NK-92 (cell line): ENCODE results near the gene RABL6.
"Not testable (repeated sequence)": the region's sequence is repeated elsewhere in the genome, so short reads cannot be mapped to it uniquely, and the experiment has no call there.

Source experiments
- DNase-seq: peaks from one replicate; lab custom pipeline; 2025; ENCODE audit not compliant: unreplicated experiment; lab: John Stamatoyannopoulos, UW

Gene RABL6

DNA sequence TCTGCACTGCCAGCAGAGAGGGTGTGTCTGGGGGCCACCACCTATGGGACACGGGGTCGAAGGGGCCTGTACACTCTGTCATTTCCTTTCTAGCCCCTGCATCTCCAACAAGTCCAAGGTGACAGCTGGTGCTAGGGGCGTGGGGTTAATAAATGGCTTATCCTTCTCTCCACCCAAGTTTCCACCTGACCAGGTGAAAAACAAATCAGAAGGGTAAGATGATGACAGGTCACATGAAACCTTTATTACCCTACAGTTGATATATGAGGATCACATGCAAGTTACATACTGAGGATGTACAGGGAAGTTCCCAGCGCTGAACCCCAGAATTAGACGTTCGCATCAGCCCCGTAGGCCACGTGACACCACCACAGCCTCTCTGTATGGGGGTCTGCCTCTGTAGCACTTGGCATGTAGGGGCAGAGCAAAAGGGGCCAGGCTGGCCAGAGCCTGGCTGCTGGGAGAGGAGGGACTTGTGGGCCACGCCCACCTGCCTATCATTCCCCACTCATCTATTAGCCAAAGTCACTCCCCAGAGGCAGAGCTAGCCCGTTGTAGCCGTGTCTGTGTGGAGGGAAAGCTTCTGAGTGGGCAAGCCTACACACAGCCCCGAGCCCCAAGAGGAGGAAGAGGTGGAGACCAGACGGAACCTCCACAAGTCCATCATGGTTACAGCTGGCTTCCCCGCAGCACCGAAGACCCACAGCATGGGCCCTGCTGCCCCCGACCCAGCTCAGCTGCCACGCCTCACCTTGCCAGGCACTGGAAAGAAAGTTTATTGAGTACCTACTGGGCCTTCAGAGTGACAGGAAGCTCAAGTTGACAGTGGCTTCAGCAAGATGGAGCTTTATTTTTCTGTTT, 14.4 kb upstream of the RABL6 start:
- DNase-seq, result no peak

DNA sequence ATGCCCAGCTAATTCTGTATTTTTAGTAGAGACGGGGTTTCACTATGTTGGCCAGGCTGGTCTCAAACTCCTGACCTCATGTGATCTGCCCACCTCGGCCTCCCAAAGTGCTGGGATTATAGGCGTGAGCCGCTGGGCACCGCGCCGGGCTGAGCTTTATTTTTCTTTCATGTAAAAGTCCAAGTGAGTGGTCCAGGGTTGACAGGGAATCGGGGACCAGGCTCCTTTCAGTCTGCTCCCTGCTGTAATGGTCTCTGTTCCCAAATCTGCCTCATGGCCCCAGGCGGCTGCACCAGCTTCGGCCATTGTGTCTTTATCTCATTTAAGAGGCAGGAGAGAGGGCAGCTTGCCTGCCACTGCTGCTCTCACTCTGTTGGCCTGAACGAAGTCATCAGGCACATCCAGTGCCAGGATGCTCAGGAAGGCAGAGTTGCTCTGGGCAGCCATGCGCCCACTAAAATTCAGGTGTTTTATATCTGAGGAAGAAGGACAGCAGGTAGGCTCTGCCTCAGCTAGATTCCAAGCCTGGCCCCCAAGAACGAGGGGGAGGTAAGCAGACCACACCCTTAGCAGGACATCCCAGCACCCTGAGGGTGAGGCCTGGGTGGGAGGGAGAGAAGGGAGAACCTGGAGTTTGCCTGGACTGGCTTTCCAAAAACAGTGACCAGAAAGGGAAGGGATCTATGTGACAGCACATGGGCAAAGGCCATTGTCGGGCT, 13.3 kb upstream of the RABL6 start:
- DNase-seq, result no peak

DNA sequence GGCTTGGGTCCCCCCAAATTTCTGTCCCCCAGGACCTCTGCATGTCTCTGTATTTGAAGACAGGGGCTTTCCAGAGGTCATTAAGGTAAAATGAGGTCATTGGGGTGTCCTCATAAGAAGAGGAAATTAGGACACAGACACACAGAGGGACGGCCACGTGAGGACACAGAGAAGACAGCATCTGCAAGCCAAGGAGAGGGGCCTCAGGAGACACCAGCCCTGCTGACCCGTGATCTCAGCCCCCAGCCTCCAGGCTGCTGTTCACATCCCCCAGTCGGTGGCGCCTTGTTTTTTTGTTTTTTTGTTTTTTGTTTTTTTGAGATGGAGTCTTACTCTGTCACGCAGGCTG, 12.8 kb upstream of the RABL6 start:
- no peak for DNase-seq

DNA sequence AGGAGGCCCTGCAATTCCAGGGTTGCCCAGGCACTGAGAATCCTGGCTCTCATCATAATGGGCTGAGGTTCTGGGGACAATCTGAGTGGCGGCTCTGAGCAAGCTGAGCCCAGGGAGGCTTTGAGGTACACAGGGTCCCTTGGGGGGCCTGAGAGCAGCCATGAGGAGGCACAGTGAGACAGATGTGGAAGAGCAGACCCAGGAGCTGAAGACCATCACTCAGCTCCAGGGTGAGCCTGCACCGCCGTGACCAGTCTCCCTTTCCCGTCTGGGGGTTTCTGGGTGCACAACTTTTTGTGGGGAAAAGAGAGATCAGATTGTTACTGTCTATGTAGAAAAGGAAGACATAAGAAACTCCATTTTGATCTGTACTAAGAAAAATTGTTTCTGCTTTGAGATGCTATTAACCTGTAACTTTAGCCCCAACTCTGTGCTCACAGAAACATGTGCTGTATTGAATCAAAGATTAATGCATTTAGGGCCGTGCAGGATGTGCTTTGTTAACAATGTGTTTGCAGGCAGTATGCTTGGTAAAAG, 11.4 kb upstream of the RABL6 start, which contains the start of gene CCDC183:
TSS of gene CCDC183 (plus strand) at position 101 of the 537 bp plus-strand sequence. CDS start at position 161, 60 bp downstream.
- no peak for DNase-seq

DNA sequence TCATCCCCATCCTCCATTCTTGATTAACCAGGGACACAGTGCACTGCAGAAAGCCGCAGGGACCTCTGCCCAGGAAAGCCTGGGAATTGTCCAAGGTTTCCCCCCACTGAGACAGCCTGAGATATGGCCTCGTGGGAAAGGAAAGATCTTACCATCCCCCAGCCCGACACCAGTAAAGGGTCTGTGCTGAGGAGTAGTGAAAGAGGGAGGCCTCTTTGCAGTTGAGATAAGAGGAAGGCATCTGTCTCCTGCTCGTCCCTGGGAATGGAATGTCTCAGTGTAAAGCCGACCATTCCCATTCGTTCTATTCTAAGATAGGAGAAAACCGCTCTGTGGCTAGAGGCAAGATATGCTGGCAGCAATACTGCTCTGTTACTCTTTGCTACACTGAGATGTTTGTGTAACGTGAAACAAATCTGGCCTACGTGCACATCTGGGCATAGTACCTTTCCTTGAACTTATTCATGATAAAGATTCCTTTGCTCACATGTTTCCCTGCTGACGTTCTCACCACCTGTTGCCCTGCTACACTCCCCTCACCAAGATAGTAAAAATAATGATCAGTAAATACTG, 10.9 kb upstream of the RABL6 start:
- not testable (repeated sequence) for DNase-seq

DNA sequence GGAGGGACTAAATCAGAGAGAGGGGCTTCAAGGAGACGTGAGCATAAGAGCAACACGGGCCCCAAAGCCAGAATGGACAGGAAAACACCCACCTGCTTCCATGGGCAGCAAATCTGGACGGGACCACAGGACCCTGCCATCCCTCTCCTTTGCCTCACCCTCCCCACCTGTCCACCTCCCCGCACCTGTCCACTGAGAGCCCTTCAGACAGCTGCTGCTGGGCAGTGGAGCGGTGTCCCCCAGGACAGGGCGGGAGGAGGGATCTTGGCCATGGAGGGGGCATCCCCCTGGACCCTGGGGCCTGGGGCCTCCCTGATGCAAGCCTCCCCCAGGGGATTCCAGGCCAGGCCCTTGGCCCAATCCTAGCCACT, 9.1 kb upstream of the RABL6 start:
- DNase-seq, result no peak

DNA sequence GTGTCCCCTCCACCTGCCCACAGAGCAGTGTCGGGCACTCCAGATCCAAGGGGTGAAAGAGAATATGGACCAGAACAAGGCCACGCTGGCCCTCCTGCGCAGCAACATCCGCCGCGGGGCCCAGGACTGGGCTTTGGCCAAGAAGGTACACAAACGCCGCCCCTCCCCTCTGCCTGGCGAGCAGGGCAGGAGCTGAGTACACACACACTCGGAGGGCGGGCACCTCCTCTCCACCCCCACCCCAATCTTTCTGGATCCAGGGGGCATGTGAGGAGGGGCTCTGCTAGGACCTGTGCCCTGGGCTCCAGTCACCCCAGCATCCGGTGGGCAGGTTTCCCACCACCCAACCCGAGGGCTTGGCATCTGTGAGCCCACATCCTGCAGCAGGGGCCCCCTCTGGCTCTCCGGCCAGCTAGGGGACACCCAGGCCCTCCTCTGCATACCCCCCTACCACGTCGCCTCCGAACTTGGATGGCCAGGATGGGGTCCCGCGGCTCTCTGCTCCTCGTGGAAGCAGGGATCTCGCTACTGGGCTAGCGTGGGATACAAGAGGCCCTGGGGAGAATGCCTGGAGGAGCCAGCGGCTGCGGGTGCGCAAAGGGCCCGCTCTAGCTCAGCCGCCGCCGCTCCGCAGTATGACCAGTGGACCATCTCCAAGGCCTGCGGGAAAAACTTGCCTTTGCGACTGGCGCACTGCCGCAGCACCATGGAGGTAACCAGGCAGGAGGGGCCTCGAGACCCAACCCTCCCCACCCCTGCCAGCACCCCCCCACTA, 8.5 kb upstream of the RABL6 start:
- DNase-seq, result no peak

DNA sequence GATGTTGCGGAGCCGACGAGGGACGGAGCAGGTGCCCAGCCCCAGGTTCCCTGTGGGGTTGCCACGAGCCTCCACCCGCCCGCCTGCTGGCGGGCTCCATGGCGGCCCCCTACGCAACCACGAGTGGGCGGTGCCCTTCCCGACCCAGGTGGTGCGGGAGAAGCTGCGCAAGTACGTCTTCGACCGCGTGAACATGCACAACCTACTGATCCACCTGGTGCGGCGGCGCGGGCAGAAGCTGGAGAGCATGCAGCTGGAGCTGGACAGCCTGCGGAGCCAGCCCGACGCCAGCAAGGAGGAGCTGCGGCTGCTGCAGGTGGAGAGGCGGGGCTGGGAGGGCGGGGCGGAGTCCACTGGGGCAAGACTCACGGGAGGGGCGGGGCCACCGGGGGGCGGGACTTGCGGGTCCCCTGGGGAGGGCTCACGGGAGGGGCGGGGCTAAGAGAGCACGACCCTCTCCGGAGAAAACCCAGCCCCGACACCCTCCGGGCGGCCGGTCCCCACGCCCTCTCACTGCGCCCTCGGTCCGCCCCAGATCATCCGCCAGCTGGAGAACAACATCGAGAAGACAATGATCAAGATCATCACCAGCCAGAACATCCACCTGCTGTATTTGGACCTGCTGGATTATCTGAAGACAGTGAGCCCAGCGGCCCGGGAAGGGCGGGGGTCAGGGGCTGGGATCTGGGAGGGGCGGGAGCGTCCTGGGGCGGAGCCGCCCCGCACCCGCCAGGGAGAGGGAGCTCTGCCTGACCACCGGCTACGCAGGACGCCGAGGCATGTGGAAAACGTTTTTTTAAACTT, 7.7 kb upstream of the RABL6 start:
- peak; percentile 56 for DNase-seq

DNA sequence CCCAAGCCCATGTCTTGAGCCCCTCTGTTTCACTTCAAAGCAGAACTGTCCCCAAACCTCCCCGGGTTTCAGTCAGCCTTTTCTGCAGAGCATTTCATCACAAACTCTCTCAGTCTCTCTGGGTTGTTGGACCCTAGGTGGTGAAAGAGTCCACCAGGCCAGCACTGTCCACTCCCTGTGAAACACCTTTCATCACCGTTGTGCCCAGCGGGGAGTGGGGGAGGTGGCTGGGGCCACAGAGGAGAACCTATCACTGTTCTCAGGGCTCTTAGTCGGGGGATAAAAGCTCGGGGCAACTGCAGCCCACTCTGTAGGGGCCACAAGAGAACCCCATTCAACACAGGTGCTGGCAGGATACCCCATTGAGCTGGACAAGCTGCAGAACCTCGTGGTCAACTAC, 5.4 kb upstream of the RABL6 start:
- no peak for DNase-seq

DNA sequence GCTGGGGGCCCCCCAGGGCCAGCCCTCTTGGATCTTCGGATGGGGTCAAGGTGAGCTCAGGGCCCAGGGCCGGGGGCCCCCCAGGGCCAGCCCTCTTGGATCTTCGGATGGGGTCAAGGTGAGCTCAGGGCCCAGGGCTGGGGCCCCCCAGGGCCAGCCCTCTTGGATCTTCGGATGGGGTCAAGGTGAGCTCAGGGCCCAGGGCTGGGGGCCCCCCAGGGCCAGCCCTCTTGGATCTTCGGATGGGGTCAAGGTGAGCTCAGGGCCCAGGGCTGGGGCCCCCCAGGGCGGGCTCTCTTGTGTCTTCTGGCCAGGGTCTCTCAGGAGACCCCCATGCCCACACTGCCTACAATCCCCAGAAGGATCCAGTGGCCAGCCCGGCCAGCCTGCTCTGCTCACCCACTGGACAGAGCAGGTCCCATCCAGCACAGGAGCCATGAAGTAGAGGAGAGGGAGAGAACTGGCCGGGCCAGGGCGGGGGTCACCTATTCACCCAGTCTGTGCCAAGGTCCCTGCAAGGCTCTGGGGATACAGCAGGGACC, 4.7 kb upstream of the RABL6 start:
- not testable (repeated sequence) for DNase-seq

DNA sequence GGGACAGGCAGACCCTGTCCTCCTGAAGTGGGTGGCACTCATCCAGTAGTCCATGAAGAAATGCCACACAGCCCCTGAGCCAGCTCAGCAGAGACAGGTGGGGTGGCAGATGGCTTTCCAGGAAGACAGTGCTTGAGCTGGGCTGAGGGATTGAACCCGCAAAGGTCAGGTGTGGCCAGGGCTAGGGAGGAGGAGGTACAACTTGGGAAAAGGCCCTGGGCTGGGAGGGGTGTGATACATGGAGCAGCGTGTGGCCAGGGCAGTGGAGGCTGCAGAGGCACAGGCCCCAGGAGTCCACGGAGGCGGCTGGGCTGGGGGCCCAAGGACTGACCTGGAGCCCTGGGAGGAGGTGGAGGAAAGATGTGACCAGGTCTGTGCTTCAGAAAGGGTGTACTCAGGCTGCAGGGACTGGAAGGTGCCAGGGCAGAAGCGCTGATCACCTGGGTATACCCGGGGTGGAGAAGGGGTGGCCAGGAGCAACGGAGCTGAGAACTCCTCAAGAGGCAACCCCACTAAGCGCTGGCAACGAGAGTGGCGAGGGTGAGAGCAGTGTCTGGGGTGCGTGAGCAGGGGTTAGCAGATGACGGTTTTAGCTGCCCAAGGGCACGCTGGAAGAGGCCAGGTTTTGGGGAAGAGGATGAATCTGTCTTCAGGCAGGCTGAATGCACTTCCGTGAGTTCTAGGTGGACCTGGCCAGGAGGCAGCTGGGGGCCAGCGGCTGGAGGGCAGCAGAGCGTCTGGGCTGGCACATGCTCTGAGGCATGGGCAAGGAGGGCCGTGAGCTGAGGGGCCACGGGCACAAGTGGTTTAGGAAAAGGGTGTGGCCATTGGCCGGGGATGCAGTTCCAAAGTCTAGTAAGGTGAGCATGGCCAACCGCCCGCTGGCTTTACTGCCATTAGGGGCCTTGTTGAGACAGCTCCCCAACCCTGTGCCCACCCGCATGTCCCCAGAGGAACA, 3.9 kb upstream of the RABL6 start:
- no peak for DNase-seq

DNA sequence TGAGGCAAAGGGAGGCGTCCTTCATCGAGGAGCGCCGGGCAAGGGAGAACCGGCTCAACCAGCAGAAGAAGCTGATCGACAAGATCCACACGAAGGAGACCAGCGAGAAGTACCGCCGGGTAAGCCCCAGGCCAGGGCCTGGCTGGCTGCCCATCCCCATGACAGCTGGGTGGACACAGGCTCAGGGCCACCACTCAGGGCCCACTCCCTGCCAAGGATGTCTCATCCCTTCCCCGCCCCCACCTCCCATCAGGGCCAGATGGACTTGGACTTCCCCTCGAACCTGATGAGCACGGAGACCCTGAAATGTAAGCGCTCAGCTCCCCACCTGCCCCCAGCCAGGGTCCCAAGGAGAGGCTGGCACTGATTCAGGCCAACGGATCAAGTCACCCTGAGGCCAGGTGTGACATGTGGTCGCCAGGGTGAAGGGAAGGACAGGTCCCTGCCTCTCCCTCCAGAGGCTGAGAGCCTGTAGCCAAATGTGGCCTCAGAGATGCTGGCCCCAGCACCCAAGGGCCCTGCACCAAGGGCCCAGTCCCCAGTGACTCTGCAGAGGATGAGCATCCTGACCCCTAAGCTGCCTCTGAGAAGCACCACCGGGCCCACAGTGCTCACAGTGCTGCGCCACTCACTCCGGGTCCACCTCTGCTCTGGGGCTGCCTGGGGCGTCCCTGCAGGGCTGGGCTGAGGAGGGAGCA, 3.1 kb upstream of the RABL6 start:
- no peak for DNase-seq

DNA sequence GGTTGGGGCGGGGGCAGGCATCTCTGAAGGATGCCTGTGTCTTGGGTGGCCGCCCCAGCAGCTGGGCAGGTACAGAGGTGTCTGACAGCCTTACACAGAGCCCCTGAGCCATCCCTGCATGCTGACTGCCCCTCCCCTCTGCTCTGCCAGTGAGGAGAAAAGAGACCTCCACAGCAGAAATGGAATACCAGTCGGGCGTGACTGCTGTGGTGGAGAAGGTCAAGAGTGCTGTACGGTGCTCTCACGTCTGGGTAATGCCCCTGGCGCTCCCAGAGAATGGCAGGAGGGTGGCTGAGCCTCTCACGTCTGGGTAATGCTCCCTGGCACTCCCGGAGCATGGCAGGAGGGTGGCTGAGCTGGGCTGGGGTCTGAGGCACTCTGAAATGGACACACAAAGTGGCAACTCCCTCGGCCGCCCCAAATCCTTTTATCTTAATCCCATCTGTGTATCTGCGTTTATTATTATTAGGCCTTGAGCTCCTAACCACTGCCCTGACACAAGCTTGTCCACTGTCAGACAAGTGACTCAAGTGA, 2.5 kb upstream of the RABL6 start:
- no peak for DNase-seq

DNA sequence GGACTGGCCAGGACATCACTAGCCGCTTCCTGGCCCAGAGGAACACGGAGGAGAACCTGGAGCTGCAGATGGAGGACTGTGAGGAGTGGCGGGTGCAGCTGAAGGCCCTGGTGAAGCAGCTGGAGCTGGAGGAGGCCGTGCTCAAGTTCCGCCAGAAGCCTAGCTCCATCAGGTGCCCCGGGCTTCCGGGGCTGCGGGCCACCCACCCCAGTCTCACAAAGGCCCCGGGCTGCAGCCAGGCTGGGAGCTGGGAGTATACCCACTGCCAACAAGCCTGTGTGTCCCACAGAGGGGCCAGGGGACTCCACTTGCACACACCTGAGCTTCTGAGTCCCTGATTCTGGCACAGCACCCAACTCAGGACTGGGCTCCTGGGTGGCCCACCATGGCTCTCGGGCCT, 1.7 kb upstream of the RABL6 start:
- no peak for DNase-seq

DNA sequence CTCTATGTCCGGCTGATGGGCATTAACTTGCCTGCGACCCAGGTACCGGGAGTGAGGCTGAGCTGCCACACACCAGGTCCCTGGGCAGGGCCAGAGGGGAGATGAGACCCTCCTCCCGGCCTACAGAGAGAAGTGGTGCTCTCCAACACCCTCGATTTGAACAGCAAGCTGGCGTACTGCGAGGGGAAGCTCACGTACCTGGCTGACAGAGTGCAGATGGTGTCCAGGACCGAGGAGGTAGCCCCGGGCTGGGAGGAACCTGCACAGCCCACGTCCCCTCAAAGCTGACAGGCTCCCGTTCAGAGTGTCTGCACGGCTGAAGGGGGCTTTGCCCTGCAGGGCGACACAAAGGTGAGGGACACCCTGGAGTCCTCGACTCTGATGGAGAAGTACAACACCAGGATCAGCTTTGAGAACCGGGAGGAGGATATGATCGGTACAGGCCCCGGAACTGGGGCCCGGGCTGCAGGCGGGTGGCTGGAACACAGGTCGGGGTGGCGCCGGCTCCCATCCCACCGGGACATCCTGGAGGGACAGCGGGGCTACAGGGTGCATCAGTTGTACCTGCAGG, 1.0 kb upstream of the RABL6 start:
- no peak for DNase-seq

DNA sequence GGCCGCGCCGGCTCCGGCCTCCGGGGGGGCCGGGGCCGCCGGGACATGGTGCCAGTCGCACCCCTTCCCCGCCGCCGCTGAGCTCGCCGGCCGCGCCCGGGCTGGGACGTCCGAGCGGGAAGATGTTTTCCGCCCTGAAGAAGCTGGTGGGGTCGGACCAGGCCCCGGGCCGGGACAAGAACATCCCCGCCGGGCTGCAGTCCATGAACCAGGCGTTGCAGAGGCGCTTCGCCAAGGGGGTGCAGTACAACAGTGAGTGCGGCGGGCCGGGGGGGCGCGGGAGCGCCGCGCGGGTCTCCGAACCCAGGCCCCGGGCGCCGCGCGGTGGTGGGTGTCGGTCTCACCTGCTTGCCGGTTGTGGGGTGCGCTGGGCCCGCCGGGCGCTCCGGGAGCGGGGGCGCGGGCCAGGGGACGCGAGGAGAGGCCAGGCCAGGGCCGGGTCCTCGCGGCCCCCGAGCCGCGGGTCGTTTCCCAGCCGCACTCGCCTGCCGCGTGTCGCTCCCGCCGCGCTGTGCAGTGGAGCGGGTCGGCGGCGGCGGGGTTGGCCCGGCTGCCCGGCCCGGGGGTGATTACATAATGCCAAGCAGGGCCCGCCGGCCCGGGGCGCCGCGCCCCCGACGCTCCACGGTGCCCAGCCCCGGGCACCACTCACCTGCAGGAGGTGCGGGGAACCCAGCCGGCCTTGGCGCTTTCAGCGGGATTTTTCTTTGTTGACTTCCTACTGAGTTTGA, 492 bp downstream of the RABL6 start:
- DNase-seq, result no peak

DNA sequence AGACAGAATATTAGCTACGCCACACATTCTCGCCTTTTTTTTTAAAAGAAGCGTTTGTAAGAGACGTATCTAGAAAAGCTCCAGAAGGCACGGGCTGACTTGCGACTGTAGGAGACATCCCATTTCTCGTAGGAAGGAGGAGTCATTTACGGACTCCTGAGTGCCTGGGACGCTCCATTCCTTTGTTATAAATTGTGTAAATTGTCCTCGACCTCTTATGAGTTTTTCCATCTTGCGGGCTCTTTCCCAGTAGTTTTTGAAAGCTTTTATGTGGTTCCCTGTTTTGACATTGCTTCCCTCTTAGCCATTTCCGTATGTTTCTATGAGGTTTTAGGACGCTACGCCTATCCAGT, 1.0 kb downstream of the RABL6 start:
- DNase-seq, result no peak
